NAMALWA (cell line): ENCODE measurements around the gene DDX46.
"Not testable (repeated sequence)": the region's sequence is repeated elsewhere in the genome, so short reads cannot be mapped to it uniquely, and the experiment has no call there.

Source experiments
- DNase-seq: peaks from one replicate; pipeline ENCODE4 v3.0.0-alpha.2; 2015; ENCODE audit warnings: low spot score

Gene DDX46

GRCh38 chr5:134844252-134844651, 85.7 kb downstream of the DDX46 start:
- no peak for DNase-seq

- peak; percentile 21 for DNase-seq
Measured at GRCh38 chr5:134845335-134845851, 86.8 kb downstream of the DDX46 start.

- peak; percentile 96 for DNase-seq
Measured at GRCh38 chr5:134845852-134846640, 87.5 kb downstream of the DDX46 start, which contains the start of gene C5orf24. TSS of gene C5orf24 (plus strand) at chr5:134845968. CDS start at chr5:134854901, 8,933 bp downstream.

GRCh38 chr5:134846641-134846960, 88.0 kb downstream of the DDX46 start:
- DNase-seq, result no peak

- DNase-seq, result not testable (repeated sequence)
Measured at GRCh38 chr5:134849434-134849933, 90.9 kb downstream of the DDX46 start.

- DNase-seq, result peak; percentile 48
Measured at GRCh38 chr5:134851307-134851923, 92.8 kb downstream of the DDX46 start.

- DNase-seq, result not testable (repeated sequence)
Measured at GRCh38 chr5:134856465-134856864, 97.9 kb downstream of the DDX46 start.

GRCh38 chr5:134857401-134857800, 98.8 kb downstream of the DDX46 start:
- no peak for DNase-seq

GRCh38 chr5:134864707-134865106, 106.1 kb downstream of the DDX46 start:
- no peak for DNase-seq

GRCh38 chr5:134873494-134873893, 114.9 kb downstream of the DDX46 start:
- DNase-seq, result peak; percentile 50

GRCh38 chr5:134873987-134874830, 115.6 kb downstream of the DDX46 start, which contains the start of gene TXNDC15:
TSS of gene TXNDC15 (plus strand) at chr5:134874371. CDS start at chr5:134874428, 57 bp downstream.
- DNase-seq, result peak; percentile 83

- peak; percentile 48 for DNase-seq
Measured at GRCh38 chr5:134874831-134875655, 116.5 kb downstream of the DDX46 start.

GRCh38 chr5:134877159-134877558, 118.6 kb downstream of the DDX46 start:
- DNase-seq, result peak; percentile 28

GRCh38 chr5:134878403-134878802, 119.8 kb downstream of the DDX46 start:
- DNase-seq, result no peak

GRCh38 chr5:134879456-134879855, 120.9 kb downstream of the DDX46 start:
- no peak for DNase-seq
